Measurements from ENCODE around the gene TBCB.
"Not testable (repeated sequence)": the region's sequence is repeated elsewhere in the genome, so short reads cannot be mapped to it uniquely, and the experiment has no call there.

The TBCB gene

DNA sequence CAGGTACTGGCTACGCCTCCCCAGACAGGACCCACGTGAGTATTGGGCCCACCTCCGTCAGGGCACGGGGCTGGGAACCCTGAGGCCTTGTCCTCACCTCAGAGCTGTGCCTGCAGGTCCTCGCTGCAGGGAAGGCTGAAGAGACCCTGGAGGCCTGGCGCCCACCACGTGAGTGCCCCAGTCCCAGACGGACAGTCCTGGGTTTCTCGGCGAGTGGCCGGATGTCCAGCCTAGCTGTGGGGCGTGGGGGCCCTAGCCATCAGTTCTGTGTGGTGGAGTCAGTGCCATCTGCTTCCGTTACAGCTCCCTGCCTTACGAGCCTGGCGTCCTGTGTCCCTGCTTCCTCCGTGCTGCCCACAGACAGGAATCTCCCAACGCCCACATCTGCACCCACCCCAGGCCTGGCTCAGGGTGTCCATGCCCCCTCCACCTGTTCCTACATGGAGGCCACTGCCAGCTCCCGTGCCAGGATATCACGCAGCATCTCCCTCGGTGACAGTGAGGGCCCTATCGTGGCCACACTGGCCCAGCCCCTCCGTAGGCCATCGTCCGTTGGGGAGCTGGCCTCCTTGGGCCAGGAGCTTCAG lies 12.1 kb upstream of the TBCB start:
- DNase-seq: no peak

DNA sequence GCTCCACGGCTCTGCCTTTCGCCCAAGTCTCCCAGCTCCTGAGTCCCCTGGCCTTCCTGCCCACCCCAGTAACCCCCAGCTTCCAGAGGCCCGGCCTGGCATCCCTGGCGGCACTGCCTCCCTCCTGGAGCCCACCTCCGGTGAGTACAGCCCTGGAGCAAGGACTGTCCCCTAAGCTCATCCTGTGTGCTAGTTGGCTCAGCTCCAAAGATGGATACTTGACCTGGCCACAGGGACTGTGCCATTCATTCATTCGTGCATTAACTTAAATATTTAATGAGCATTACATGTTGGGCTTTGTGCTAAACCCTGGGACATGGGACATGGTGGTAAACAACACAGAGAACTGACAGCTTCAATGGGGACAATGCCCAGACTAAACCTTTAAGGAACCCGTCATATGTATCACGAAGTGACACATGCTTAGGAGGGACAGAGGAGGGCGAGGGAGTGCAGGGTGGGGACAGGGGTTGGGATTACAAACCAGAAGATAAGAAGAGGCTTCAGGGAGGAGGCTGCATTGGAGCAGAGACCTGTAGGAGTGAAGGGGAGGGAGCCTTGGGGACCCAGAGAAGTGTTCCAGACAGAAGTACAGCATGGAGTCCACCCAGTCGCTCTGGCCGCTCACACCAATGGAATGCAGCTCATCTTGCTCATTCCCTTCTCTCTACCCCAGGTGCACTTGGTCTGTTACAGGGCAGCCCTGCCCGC lies 11.3 kb upstream of the TBCB start:
- no peak for DNase-seq

DNA sequence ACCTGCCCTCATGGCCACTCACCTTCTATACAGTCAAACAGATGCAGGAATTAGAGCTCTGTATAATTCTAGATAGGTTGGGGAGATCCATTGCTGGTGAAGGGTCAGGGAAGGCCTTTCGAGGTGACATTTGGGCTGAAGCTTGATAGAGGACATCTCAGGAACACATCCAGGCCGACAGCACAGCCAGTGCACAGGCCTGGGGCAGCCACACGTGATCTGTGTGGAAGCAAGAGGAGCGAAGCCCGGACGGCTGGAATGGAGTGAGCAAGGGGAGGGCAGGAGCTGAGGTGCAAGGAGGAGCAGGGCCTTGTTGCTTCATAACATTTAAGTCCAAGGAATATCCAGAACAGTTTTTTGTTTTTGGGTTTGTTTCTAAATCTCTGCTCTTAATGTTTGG lies 8.8 kb upstream of the TBCB start:
- no peak for DNase-seq

DNA sequence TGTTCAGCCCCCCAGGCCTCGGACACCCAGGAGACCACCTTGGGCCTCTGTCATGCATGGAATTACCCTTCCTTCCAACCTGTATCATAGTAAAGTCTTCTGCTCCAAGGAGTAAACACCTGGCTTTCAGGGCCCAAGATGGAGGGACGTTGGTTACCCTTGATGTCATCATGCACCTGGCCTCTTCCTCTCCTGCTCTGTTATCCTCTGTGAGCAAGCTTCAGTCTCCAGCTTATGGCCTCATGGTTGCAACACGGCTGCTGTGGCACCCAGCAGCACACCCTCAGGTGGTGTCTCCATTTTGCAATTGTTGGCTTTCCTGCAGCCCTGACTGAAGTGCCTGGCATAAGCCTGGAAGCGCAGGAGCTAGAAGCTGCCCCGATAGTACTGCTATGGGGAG lies 8.3 kb upstream of the TBCB start:
- DNase-seq: no peak

DNA sequence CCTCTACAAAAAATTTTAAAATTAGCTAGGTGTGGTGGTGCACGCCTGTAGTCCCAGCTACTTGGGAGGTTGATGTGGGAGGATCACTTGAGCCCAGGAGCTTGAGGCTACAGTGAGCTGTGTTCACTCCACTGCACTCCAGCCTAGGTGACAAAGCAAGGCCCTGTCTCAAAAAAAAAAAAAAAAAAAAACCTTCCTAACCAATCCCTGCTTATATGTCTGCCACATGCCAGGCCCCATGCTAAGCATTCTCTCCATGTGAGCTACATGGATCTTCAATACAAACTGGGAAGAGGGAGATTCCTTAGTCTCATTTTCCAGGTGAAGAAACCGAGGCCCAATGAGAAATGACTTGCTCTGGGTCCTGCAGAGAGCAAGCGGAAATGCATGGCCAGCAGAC lies 6.6 kb upstream of the TBCB start:
- no peak for DNase-seq

DNA sequence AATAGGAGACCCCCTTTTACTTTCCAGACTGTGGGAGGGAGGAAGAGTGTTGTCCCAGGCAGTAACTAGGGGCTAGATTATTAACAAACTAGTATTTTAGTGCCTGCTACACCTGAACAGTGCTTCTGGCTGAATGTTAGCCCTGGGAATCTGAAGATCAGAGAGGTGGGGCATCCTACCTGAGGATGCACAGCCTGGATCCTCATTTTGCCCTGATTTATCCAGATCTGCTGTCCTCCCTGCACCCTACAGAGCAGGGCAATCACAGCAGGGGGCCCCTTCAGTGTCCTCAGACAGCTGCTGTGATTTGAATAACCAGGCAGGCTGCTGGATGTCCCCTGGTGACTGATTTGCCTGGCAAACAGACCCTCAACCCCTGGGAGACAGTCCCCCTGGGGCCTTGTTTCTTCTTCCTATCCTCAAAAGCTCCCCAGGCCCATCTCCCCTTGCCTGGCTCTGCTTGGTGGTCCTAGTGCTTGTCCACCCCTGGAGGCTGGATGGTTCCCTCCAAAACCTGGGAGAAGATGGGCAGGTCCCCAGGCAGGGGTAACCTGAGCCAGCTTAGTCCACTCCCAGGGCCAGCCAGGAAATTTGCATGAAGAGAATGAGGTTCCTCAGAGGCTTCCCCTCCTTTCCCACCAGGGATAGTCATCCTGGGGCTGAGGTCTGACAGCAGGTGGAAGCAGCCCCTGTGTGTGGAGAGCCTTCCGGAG lies 4.6 kb upstream of the TBCB start, which contains the start of gene OVOL3:
Gene OVOL3, plus strand, starts transcription at position 657 of the 713 bp plus-strand sequence. CDS start 60 bp downstream, outside the sequence.
- no peak for DNase-seq

DNA sequence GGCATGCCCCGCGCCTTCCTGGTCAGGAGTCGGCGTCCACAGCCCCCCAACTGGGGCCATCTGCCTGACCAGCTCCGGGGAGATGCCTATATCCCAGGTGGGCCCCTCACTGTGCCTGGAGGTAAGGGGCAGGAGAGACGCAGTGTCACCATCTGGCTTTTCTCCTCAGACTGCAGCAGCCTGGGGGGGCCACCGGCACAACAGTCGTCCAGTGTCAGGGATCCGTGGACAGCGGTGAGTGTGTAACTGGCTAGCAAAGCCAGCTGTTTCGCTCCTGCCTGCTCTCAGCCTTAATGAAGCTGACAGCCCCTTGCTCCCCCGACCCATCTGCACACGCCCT lies 4.1 kb upstream of the TBCB start:
- DNase-seq: no peak

DNA sequence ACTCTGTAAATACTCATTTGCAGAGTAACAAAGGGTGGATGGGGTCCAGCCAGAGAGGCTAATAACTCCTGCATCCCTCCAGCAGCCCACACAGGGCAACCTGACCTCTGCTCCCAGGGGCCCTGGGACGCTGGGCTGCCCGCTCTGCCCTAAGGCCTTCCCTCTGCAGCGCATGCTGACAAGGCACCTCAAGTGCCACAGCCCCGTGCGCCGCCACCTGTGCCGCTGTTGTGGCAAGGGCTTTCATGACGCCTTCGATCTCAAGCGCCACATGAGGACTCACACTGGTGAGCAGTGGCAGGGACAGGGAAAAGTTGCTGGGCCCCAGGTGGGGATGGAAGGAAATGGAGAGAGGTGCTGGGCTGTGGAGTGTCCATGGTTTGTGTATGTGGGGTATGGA lies 2.6 kb upstream of the TBCB start:
- DNase-seq: no peak

DNA sequence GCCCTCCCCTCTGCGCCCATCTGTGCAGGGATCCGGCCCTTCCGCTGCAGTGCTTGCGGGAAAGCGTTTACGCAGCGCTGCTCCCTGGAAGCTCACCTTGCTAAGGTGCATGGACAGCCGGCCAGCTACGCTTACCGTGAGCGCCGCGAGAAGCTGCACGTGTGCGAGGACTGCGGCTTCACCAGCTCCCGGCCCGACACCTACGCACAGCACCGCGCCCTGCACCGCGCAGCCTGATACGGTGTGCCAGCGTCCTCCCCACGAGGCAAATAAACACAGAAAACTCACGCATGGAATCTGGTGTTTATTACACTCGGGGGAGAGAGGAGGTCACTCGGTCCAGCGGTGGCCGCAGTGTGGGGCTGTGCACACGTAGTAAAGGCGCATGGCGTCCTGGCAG lies 1.8 kb upstream of the TBCB start:
- no peak for DNase-seq

DNA sequence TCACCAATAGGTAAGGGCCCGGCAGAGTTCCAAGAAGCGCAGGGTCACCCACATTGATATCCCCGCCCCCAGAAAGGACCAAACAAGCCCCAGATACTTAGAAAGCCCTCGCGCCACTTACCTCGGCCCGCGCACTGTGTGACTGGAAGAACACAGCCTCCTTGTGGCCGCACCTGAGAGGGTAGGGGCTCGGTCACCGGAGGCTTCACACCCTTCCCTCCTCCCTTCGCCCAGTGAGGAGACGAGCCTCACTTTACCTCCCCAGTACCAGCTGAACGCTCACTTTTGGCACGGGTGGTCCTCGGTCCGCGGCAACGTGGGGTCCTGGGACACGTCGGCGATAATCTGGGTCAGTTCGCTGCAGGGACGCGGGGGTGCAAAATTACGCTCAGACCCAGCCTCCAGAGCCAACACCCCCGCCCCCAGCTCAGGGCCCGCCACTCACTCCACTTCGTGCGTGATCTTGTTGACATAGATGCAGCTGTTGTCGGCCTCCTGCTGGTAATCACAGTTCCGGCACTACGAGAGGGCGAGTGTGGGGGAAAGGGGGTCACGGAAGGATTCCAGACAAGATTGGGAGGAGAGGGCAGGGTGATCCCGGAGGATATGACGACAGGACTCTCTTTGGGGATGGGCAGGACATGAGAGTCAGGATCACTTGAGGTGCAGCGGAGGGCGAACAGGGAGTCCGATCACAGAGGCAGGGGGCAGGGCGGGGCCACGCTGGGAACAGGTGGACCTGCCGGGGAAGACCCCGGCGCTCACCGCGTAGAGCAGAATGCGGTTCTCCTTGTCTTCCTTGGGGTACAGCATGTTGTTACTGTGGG lies 1.2 kb upstream of the TBCB start:
- DNase-seq: no peak

DNA sequence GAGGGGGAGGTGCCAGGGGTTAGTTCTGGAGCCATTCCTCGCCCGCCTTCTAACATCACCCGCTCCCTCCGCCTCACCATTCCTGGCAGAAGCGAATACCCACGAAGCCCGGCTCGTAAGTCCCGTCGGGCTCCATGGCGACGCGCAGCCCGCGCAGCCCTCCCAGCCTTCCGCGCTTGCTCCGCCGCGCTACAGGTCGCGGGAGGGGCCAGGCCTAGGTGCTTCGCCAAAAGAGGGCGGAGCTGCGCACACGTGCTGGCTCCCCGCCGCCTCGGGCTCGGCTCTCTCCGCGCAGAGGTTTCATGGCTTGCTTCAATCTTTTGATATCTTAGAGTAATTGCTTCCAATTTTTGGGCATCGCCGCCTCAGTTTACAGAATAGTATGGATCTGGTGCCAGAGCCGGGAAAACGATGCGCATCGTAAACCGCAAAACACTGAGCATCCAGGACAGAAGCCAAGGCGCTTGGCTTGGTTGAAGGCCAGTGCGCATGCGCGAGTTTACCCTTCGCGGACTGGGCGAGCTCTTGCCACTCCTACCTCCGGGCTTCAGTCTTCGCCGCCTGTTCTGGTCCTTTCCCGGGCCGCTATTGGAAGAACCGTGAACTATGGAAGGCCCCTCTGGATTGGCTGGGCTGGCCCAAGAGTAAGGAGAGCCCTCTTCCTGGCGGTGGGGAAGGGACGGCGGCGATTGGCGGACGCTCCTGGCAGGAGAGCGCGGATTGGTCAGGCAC lies 381 bp upstream of the TBCB start, which contains the start of gene POLR2I:
Gene POLR2I, minus strand, starts transcription at position 155 of the 732 bp plus-strand sequence. Its CDS starts 19 bp downstream, at position 136.
- peak; percentile 98 to 99 for DNase-seq

DNA sequence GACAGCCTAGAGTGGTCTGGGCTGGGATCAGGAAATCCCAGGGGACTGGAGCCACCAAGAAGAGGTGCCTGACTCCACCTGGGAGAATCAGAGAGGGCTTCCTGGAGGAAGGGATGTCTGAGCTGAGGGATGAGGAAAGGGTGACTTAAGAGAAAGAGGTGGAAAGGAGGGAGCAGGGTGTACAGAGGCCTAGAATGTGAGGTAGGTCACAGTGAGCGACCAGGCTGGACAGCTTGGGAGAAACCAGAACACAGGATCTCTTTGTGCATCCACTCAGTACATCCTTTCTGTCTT lies 1.0 kb downstream of the TBCB start:
- DNase-seq: no peak

DNA sequence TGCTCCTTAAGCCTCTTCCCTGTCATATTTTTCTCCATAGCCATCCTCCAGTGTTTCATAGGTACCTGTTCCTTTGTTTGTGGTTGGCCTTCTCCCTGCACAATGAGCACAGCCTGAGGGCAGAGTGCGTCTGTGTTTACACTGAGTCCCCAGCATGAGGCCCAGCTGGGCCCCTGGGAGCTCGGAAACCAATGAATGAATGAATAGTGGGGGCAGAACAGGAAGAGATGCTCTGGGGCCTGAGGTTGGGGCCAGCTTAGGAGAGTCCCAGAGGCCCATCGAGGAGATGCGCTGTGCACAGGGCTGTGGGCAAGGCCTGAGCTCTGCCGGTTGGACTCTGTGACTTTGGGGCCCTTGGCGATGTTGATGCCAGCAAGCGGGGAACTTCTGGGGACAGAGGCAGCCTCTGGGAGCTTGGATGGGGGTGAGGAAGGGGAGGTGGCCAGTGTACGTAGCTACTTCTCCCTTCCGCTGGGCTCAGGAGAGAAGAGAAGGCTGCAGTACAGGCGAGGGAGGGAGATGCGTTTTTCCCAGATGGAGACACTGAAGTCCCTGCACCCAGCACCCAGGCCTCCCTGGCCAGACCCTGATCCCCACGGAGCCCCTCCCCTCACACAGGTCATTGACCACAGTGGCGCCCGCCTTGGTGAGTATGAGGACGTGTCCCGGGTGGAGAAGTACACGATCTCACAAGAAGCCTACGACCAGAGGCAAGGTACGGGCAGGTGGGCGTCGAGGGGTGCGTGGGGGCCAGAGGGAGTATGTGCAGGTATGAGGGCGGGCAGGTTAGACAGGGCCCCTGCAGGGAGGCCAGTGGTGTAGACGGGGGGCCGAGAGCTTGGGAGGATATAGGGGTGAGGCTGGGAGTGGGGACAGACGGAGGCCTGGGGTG lies 5.1 kb downstream of the TBCB start:
- no peak for DNase-seq

DNA sequence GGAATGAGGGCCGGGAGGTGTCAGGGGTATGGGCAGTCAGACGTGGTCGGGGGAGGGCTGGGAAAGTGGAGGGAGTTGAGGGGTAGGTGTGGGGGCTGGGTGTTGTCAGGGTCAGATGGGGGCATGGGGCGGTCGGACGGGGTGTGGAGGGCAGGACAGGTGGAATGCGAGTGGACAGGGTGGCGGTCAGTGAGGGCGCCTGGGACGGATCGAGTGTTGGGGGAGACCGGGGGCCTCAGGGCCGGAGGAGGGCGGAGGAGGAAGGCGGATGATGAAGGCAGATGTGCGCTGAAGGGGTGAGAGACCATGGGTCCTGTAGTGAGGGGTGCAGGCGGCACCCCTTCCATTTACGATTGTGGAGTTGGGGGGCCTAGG lies 5.7 kb downstream of the TBCB start:
- no peak for DNase-seq

DNA sequence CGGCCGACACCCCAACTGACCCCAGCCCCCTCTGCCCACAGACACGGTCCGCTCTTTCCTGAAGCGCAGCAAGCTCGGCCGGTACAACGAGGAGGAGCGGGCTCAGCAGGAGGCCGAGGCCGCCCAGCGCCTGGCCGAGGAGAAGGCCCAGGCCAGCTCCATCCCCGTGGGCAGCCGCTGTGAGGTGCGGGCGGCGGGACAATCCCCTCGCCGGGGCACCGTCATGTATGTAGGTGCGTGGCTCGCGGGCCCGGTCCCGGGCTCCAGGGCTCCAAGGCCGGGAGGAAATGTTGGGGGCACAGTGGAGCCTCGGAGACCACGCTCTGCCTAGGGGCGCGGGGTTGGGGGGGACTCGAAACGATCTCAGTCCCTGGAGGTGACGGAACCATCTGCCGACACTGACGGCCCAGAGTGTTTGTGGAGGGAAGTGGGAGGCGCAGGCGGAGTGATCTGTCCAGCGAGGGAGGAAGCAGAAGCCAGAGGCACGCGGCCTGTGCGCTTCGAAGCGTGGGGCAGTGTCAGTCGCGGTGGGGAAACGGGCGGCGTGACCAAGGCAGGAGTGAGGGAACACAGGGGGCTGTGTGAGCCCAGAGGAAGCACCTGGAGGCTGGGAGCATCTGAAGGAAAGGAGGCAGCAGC lies 6.3 kb downstream of the TBCB start:
- no peak for DNase-seq

DNA sequence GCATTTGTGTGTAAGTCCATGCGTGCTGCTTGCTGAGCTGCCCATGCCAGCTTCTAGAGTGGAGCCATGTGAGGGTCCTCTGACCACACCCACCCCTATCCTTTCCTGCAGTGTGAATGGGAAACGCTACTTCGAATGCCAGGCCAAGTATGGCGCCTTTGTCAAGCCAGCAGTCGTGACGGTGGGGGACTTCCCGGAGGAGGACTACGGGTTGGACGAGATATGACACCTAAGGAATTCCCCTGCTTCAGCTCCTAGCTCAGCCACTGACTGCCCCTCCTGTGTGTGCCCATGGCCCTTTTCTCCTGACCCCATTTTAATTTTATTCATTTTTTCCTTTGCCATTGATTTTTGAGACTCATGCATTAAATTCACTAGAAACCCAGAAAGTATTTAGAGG lies 10.3 kb downstream of the TBCB start:
- no peak for DNase-seq

DNA sequence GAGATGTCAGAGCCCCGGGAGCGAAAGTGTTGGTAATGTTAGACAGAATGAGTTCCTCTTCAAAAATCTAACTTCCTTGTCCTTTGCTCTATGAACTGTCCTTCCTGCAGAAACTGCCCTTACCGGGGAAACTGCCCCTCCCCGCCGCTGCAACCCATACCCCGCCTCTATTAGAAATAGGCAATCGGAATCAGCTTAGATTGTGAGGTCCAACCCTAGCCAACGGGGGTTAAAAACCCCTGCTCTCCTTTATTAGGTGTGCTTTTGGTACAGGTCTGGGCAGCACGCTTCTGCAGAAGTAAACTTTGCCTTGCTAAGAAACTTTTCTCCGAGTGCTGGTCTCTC lies 13.1 kb downstream of the TBCB start:
- no peak for DNase-seq

DNA sequence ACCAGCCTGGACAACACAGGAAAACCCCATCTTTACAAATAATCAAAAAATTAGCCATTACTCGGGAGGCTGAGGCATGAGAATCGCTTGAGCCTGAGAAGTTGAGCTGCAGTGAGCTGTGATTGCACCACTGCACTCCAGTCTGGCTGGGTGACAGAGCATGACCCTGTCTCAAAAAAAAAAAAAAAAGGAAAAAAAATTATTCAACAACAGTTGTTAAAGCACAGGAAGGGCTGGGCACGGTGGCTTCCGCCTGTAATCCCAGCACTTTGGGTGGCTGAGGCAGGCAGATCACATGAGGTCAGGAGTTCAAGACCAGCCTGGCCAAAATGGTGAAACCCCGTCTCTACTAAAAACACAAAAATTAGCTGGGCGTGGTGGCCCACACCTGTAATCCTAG lies 16.0 kb downstream of the TBCB start:
- not testable (repeated sequence) for DNase-seq

DNA sequence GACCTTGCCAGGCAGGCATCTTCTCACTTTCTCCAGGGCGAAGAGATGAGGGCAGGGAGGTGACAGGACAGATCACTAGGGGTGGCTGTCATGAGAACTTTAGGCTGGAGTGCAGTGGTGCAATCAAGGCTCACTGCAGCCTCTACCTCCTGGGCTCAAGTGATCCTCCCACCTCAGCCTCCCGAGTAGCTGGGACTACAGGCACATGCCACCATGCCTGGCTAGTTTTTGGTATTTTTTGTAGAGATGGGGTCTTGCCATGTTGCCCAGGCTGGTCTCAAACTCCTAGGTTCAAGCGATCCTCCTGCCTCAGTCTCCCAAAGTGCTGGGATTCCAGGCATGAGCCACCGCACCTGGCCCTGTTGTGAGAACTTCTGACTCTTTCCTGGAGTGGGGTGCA lies 19.6 kb downstream of the TBCB start:
- DNase-seq: not testable (repeated sequence)

DNA sequence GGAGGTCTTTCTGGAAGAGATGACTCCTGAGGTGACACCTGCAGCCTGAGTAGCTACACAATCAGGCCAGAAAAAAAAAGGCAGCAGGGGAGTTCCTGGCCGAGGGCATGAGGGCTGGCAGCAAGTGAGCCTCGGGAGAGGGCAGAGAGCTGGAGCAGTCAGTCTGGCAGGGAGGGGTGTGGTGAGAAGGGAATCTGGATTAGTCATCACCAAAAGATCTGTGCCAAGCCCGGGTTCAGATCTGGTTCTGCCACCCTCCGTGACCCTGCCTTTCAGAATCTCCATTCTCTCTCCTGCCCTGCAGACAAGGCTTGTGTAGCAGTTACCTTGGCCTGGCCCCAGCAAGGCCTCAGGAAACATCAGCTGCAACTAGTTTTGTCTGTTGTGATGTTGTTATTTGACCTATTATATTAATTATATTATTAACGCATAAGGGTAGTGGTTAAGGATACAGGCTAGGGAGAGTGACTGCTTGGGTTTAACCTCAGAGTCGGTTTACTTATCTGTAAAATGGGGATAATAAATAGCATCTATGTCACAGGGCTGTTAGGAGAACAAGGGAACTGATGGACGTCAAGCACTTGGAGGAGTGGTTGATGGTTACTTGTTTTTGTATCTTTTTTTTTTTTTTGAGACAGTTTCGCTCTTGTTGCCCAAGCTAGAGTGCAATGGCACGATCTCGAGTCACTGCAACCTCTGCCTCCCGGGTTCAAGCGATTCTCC lies 21.9 kb downstream of the TBCB start:
- DNase-seq: no peak

DNA sequence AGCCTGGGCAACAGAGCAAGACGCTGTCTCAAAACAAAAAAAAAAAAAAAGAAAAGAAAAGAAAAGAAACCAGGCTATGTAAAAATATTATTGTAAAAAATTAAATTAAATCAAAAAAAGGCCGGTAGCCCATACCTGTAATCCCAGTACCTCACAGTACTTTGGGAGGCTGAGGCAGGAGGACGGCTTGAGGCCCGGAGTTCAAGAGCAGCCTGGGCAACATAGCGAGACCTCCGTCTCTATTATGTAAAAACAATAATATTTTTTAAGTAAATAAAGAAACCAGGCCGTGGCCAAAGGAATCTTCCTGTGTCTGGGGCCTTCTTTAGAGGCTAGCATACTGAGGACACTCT lies 23.8 kb downstream of the TBCB start:
- no peak for DNase-seq
